Measurements from ENCODE around the gene DNAI1.

- TF ChIP-seq, protein P1, sequence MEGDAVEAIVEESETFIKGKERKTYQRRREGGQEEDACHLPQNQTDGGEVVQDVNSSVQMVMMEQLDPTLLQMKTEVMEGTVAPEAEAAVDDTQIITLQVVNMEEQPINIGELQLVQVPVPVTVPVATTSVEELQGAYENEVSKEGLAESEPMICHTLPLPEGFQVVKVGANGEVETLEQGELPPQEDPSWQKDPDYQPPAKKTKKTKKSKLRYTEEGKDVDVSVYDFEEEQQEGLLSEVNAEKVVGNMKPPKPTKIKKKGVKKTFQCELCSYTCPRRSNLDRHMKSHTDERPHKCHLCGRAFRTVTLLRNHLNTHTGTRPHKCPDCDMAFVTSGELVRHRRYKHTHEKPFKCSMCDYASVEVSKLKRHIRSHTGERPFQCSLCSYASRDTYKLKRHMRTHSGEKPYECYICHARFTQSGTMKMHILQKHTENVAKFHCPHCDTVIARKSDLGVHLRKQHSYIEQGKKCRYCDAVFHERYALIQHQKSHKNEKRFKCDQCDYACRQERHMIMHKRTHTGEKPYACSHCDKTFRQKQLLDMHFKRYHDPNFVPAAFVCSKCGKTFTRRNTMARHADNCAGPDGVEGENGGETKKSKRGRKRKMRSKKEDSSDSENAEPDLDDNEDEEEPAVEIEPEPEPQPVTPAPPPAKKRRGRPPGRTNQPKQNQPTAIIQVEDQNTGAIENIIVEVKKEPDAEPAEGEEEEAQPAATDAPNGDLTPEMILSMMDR (conservative IDR thresholded peaks at IDR 0.05 in 1 of 2, IDR thresholded peaks at IDR 0.05 in 1 of 2; ENCODE audit: extremely low read depth in 1 of 2, insufficient read depth in 1 of 2, low read depth in 1 of 2, low read length in 2 of 2), result no peak
- TF ChIP-seq EZH2 (IDR thresholded peaks at IDR 0.05; ENCODE audit: borderline replicate concordance, low read length), result no peak
These were observed 15.8 kb upstream of the DNAI1 start for GRCh38 chr9:34442770-34443169.
